GM20000 (cell line): ENCODE data around the gene TOMM40L.

ENCODE experiments used
- DNase-seq: peaks from one replicate; pipeline ENCODE4 v3.0.0; 2012; ENCODE audit warnings: low spot score
- TF ChIP-seq, protein P1 (sequence below): IDR thresholded peaks from 2 replicates; pipeline ENCODE4 v1.5.1; 2012; ENCODE audit warnings: mild to moderate bottlenecking, control low read depth; ENCODE audit errors: extremely low read depth, missing control alignments

Gene TOMM40L

DNA sequence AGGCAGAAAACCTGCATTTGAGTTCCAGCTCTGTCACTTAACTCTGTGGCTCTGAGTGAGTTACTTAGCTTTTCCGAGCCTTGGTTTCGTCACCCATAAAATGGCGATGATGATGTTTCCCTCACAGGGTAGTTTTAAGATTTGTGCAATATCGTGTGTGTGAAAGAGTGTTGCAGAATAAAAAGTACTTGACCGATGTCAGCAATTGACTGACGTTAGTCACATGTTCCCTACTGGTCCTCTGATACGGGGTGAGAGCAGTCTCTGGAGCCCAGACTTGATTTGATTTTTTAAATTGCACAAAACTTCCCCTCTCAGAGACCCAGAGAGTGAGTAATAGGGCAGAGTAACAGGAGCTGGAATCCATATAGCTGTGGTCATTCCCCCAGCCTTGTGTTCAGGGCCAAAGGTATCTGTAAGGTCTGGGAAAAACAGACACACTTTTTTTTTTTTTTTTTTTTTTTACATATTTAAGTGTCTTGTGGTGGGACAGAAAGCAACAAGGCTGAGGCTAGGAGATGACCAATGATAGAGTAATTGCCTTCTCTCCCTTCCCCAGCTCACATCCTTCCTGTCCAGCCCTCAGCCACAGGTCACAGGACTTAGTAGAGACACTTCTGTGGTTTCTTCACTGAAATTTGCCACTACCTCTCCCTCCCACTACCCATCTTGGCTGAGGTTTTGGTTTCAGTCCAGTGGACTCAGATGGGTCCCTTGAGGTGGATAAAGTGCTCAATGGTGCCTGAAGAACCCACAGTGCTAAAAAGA, 8.7 kb upstream of the TOMM40L start:
- TF ChIP-seq, protein P1, sequence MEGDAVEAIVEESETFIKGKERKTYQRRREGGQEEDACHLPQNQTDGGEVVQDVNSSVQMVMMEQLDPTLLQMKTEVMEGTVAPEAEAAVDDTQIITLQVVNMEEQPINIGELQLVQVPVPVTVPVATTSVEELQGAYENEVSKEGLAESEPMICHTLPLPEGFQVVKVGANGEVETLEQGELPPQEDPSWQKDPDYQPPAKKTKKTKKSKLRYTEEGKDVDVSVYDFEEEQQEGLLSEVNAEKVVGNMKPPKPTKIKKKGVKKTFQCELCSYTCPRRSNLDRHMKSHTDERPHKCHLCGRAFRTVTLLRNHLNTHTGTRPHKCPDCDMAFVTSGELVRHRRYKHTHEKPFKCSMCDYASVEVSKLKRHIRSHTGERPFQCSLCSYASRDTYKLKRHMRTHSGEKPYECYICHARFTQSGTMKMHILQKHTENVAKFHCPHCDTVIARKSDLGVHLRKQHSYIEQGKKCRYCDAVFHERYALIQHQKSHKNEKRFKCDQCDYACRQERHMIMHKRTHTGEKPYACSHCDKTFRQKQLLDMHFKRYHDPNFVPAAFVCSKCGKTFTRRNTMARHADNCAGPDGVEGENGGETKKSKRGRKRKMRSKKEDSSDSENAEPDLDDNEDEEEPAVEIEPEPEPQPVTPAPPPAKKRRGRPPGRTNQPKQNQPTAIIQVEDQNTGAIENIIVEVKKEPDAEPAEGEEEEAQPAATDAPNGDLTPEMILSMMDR, result no peak
- peak; percentile 56 for DNase-seq

DNA sequence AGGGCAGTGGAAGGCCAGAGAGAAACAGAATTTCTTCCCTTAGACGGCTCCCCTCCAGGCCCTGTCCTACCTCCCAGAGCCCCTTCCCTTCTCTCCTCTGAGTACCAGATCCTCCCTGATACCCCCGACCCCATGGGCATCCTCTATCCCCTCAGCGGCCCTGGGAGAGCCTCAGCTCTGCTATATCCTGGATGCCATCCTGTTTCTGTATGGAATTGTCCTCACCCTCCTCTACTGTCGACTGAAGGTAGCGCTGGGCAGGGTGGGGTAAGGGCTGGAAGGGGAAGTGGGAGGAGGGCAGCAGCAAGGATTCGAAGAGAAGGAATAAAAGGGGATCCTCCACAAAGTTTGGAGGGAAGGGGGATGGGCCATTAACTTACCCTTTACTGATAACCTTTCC, 8.0 kb upstream of the TOMM40L start:
- DNase-seq, result no peak
- TF ChIP-seq, protein P1, result no peak

DNA sequence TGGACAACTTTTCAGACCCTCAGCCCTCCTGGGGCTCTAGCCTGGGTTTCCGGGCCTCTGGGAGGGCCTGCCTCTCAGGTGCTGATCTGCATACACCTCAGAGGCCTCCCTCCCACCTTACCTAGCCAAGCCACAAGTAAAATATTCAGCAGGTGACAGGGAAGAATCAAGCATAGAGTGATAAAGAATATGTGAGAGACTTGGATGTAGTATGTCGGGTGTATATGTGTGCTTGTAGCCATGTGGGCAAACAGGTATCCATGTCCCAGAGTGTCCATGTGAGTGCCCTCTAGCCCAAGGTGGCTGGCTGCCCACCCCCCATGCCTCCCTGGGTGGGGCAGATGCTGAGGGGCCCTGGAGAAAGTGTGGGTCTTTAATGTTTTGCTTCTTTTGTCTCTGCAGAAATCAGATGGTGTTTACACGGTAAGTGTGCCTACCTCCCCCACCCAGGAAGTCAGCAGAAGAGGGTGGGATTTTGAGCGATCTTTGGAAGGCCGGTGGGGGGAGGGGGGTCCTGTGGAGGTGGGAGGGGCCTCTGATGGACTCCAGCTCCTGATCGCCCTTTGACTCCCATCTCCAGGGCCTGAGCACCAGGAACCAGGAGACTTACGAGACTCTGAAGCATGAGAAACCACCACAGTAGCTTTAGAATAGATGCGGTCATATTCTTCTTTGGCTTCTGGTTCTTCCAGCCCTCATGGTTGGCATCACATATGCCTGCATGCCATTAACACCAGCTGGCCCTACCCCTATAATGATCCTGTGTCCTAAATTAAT, 7.4 kb upstream of the TOMM40L start:
- TF ChIP-seq, protein P1, result no peak
- DNase-seq, result no peak

GRCh38 chr1:161219078-161219892, 6.6 kb upstream of the TOMM40L start:
- no peak for DNase-seq
- TF ChIP-seq, protein P1, result no peak

- TF ChIP-seq, protein P1, result no peak
These were observed 5.9 kb upstream of the TOMM40L start for GRCh38 chr1:161220002-161220401.

DNA sequence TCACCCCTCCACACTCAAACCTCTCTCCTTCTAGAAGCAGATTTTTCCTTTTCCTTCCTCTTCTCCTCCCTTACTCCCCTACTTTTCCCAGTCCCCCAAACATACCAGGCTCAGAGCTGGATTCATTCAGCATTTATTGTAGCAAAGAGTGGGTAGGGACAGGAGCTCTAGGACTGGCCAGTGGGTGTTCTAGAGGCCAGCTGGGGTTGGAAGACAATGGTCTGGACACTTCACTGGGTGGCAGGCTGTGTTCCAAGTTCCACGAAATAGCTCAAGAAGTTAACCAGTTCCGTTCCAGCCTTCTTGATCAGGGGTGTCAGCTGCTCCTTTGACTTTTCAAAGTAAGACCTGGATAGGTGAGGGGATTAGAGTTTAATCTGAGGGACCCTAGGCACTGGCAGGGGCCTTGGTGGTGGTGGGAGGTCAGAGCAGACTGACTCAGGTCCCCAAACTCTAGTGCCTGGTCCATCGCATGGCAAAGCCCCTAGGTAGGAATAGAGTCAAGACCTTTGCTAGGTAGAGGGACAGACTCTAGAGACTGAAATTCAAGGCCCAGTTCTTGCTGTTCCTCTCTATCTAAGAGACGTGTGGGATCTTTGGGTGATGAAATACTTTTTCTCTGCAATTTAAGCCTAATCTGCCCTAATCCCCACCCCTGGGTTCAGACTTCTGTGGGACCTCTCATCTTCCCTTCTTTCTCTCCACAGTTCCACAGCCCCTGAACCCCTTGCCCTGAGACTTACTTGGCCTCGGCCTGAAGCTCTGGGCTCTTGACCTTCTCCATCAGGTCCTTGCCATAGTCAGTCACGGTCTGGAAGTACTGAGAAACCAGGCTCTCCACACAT, 3.5 kb upstream of the TOMM40L start:
- TF ChIP-seq, protein P1, result no peak
- no peak for DNase-seq

More at GRCh38 chr1:161220002-161220401, 5.9 kb upstream of the TOMM40L start:
- DNase-seq, result no peak
